ENCODE measurements around the gene KDM4C.

The KDM4C gene

GRCh38 chr9:7145361-7146069 lies 387.7 kb downstream of the KDM4C start:
- no peak overlapping the region for H3K4me3 Mint-ChIP-seq
- H3K36me3 Mint-ChIP-seq (ENCODE audit: insufficient read depth): peaks cover 6% of the 10 kb centered on the region
- peaks cover 24 to 37% of the 10 kb centered on the region in 2 donors for H3K4me1 Mint-ChIP-seq (ENCODE audit: low read depth in 2 of 2)
- H3K9me3 Mint-ChIP-seq: no peaks in the 10 kb centered on the region
- H3K27me3 Mint-ChIP-seq: no peaks in the 10 kb centered on the region
- ATAC-seq (replicated peaks) (no peak), DNase-seq (no peak)
- peak overlapping the region in 1 of 2 donors; percentile 56 for H3K27ac Mint-ChIP-seq

- Mint-ChIP-seq H3K9me3 (no peaks in the 10 kb centered on the region), H3K4me3 (no peak overlapping the region), H3K27ac (peak overlapping the region in 1 of 2 donors; percentile 62), H3K4me1 (ENCODE audit: low read depth in 2 of 2) (peaks cover 25 to 37% of the 10 kb centered on the region in 2 donors), H3K36me3 (ENCODE audit: insufficient read depth) (peaks cover 6% of the 10 kb centered on the region), H3K27me3 (no peaks in the 10 kb centered on the region)
- no peak for DNase-seq
- ATAC-seq (replicated peaks): no peak
Observed at GRCh38 chr9:7146582-7146981, 388.8 kb downstream of the KDM4C start.

- H3K9me3 Mint-ChIP-seq: no peaks in the 10 kb centered on the region
- H3K27ac Mint-ChIP-seq: peak overlapping the region; percentile 17 to 62
- ATAC-seq (replicated peaks) (no peak), DNase-seq (no peak)
- H3K36me3 Mint-ChIP-seq (ENCODE audit: insufficient read depth): peaks cover 4% of the 10 kb centered on the region
- H3K4me3 Mint-ChIP-seq: no peak overlapping the region
- H3K27me3 Mint-ChIP-seq: no peaks in the 10 kb centered on the region
- peaks cover 27 to 33% of the 10 kb centered on the region in 2 donors for H3K4me1 Mint-ChIP-seq (ENCODE audit: low read depth in 2 of 2)
Observed at GRCh38 chr9:7147121-7148090, 389.6 kb downstream of the KDM4C start.

GRCh38 chr9:7148243-7148765 lies 390.5 kb downstream of the KDM4C start:
- Mint-ChIP-seq H3K4me3 (no peak overlapping the region), H3K27me3 (no peaks in the 10 kb centered on the region), H3K27ac (peak overlapping the region in 1 of 2 donors; percentile 17), H3K4me1 (ENCODE audit: low read depth in 2 of 2) (peaks cover 29 to 30% of the 10 kb centered on the region in 2 donors), H3K36me3 (ENCODE audit: insufficient read depth) (peaks cover 3% of the 10 kb centered on the region), H3K9me3 (no peaks in the 10 kb centered on the region)
- DNase-seq: no peak
- no peak for ATAC-seq (replicated peaks)

- Mint-ChIP-seq H3K4me3 (peak overlapping the region in 1 of 2 donors; percentile 27), H3K27me3 (no peaks in the 10 kb centered on the region), H3K36me3 (ENCODE audit: insufficient read depth) (peaks cover 3% of the 10 kb centered on the region), H3K4me1 (ENCODE audit: low read depth in 2 of 2) (peaks cover 30 to 31% of the 10 kb centered on the region in 2 donors), H3K9me3 (no peaks in the 10 kb centered on the region), H3K27ac (peak overlapping the region in 1 of 2 donors; percentile 79)
- ATAC-seq (replicated peaks) (no peak), DNase-seq (no peak)
Observed at GRCh38 chr9:7149258-7149657, 391.5 kb downstream of the KDM4C start.

GRCh38 chr9:7150153-7150890 lies 392.5 kb downstream of the KDM4C start:
- H3K36me3 Mint-ChIP-seq (ENCODE audit: insufficient read depth): peaks cover 3% of the 10 kb centered on the region
- ATAC-seq (replicated peaks) (no peak), DNase-seq (no peak)
- H3K4me3 Mint-ChIP-seq: no peak overlapping the region
- H3K9me3 Mint-ChIP-seq: no peaks in the 10 kb centered on the region
- H3K27ac Mint-ChIP-seq: peak overlapping the region; percentile 62 to 79
- peaks cover 27 to 29% of the 10 kb centered on the region in 2 donors for H3K4me1 Mint-ChIP-seq (ENCODE audit: low read depth in 2 of 2)
- no peaks in the 10 kb centered on the region for H3K27me3 Mint-ChIP-seq

GRCh38 chr9:7153134-7153533 lies 395.4 kb downstream of the KDM4C start:
- no peak overlapping the region for H3K4me3 Mint-ChIP-seq
- DNase-seq (no peak), ATAC-seq (replicated peaks) (no peak)
- no peaks in the 10 kb centered on the region for H3K27me3 Mint-ChIP-seq
- no peak overlapping the region for H3K27ac Mint-ChIP-seq
- no peaks in the 10 kb centered on the region for H3K36me3 Mint-ChIP-seq (ENCODE audit: insufficient read depth)
- peaks cover 24 to 34% of the 10 kb centered on the region in 2 donors for H3K4me1 Mint-ChIP-seq (ENCODE audit: low read depth in 2 of 2)
- no peaks in the 10 kb centered on the region for H3K9me3 Mint-ChIP-seq

- H3K36me3 Mint-ChIP-seq (ENCODE audit: insufficient read depth): no peaks in the 10 kb centered on the region
- H3K27me3 Mint-ChIP-seq: no peaks in the 10 kb centered on the region
- peaks cover 25 to 34% of the 10 kb centered on the region in 2 donors for H3K4me1 Mint-ChIP-seq (ENCODE audit: low read depth in 2 of 2)
- no peak overlapping the region for H3K27ac Mint-ChIP-seq
- no peaks in the 10 kb centered on the region for H3K9me3 Mint-ChIP-seq
- no peak for DNase-seq
- no peak overlapping the region for H3K4me3 Mint-ChIP-seq
- ATAC-seq (replicated peaks): no peak
Observed at GRCh38 chr9:7153566-7153965, 395.8 kb downstream of the KDM4C start.

GRCh38 chr9:7154003-7154619 lies 396.3 kb downstream of the KDM4C start:
- Mint-ChIP-seq H3K36me3 (ENCODE audit: insufficient read depth) (no peaks in the 10 kb centered on the region), H3K4me3 (no peak overlapping the region), H3K27ac (no peak overlapping the region), H3K27me3 (no peaks in the 10 kb centered on the region), H3K4me1 (ENCODE audit: low read depth in 2 of 2) (peaks cover 27 to 39% of the 10 kb centered on the region in 2 donors), H3K9me3 (no peaks in the 10 kb centered on the region)
- no peak for DNase-seq
- no peak for ATAC-seq (replicated peaks)

- Mint-ChIP-seq H3K4me3 (no peak overlapping the region), H3K9me3 (no peaks in the 10 kb centered on the region), H3K36me3 (ENCODE audit: insufficient read depth) (no peaks in the 10 kb centered on the region), H3K4me1 (ENCODE audit: low read depth in 2 of 2) (peaks cover 26 to 37% of the 10 kb centered on the region in 2 donors), H3K27ac (no peak overlapping the region), H3K27me3 (no peaks in the 10 kb centered on the region)
- DNase-seq (no peak), ATAC-seq (replicated peaks) (no peak)
Observed at GRCh38 chr9:7154650-7155049, 396.9 kb downstream of the KDM4C start.

- no peak for ATAC-seq (replicated peaks)
- no peak for DNase-seq
- Mint-ChIP-seq H3K27ac (peak overlapping the region in 1 of 2 donors; percentile 8), H3K9me3 (no peaks in the 10 kb centered on the region), H3K4me1 (ENCODE audit: low read depth in 2 of 2) (peaks cover 16 to 28% of the 10 kb centered on the region in 2 donors), H3K4me3 (no peak overlapping the region), H3K27me3 (no peaks in the 10 kb centered on the region), H3K36me3 (ENCODE audit: insufficient read depth) (peaks cover 8% of the 10 kb centered on the region)
Observed at GRCh38 chr9:7161469-7161868, 403.7 kb downstream of the KDM4C start.

GRCh38 chr9:7163932-7164331 lies 406.2 kb downstream of the KDM4C start:
- no peak for ATAC-seq (replicated peaks)
- DNase-seq: no peak
- Mint-ChIP-seq H3K4me3 (no peak overlapping the region), H3K36me3 (ENCODE audit: insufficient read depth) (peaks cover 13% of the 10 kb centered on the region), H3K4me1 (ENCODE audit: low read depth in 2 of 2) (peaks cover 10 to 11% of the 10 kb centered on the region in 2 donors), H3K27me3 (no peaks in the 10 kb centered on the region), H3K9me3 (no peaks in the 10 kb centered on the region), H3K27ac (no peak overlapping the region)

Data from effector memory CD8-positive, alpha-beta T cell (primary cell).